GM19043 (cell line): Measurements from ENCODE around the gene LTA4H.

Experiments
- ATAC-seq: cut with Tn5 transposase; IDR thresholded peaks from one replicate; pipeline ENCODE4 v1.9.1; 2021; ENCODE audit warnings: low read depth; ENCODE audit not compliant: unreplicated experiment

Gene LTA4H

DNA sequence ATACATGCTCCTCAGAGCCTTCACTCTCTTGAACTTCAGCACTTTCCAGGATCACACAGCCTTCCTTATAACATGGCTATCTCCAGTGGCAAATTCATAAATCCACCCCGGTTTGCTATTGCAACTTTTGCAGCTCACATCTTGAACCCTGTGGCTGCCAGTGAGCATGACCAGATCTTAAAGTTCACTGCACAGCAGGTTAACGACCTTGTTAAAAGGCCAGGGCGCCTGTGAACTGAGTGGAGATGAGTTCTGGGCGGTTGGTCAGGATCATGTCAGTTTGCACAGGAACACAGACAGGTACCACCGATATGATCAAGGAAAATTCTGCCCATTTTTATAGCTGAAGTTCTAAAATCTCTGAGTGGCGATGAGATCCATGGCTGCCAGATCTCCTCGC lies 24.7 kb upstream of the LTA4H start:
- no peak for ATAC-seq

DNA sequence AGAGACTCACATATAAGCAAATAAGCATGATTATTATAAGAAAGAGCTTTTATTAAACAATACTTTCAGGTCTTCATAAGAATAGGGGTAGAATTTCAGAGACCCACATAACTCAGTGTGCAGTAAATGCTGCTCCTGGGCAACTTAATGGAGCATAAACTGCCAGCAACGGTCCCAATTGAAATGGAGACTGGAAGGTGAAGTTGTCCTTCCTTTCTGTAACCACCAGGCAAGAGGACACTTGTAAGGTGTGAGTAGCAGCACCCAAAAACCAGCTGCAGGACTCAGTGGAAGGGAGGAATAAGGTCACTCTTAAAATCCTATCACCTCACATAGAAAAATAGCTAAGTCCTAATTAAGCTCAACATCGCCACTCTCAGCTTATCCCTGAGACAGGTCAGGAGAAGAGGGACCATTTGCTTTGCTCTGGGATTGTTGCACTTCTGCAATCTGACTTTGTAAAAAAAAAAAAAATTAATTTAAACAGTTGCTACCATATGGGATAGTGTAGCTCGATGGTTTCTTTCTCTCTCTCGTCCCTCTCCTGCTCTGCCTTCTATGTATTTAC lies 22.7 kb upstream of the LTA4H start:
- no peak for ATAC-seq

DNA sequence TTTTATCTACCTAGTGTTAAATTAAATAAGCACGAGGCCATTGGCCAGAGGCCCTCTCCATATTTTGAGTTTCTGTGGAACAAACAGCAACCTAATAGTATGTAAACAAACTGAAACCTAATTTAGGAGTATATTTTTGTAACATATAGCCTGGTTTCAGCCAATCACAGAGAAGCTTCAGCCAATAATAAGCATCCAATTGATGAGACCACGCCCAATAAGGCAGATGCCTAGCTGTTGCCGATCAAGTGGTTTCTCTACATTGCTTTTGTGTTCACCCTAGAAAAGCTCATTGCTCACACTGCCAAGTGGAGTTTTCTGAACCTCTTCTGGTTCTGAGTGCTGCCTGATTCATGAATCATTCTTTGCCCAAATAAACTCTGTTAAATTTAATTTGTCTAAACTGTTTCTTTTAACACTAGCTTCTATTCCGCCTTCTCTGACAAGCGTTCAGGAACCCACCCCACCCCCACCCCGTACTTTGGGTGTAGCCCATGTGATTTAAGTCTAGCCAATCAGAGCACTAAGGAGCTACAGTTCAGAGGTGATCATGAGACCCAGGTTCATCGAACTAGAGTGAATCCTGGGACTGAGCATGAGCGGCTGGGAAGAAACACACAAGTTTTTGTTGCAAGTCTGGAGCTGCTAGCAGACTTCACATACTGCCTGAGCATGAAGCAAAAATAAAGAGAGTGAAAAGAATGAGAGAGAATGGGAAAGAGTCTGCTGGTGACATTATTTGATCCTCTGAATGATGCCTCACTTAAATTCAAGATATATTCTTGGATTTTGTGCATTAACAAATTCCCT lies 21.5 kb upstream of the LTA4H start:
- no peak for ATAC-seq

DNA sequence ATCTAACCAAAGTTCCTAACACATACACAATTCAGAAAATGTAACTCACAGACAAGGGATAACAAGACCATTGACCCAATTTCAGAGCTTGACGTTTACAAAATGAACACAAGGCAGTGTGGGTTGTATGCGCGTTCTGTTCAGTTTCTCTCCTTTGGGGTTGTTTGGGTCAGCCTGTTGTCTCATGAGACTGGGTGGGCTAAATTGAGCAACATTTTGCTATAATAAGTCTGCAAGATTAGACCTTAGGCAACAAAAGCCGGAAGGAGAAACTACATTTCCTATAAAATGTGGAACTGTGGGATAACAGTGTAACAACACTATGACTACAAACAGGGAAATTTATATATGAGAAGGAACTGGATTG lies 18.8 kb upstream of the LTA4H start:
- no peak for ATAC-seq

DNA sequence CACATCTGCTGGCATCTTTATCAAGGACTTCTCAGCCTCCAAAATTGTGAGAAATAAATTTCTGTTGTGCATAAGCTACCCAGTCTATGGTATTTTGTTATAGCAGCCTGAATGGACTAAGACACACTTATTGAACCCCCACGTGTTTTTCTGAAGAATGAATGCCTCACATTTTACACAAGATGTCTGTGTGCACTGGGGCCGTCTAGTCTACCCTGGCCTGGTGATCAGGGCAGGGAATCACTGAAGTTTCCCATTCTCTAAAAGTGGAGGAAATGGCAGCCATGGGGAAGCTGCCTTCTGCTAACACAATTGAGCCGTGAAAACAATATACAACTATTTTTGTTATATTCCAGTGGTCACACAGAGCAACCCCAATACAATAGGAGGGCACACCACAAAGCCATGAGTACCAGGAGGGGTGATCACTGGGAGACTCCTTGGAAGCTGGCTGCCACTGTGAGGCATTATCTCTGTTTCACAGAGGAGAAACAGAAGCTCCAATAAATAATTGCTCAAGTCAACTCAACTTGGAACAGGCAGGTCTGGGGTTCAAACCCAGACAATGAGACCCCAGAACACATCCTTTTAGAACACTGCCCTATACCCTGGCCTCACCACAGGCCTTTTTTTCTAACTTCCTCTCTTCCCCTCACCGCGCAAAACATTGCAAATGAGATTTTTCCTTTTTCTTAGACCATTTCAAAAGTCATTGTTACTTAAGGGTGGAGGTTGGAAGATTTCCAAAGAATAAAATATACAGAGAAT lies 18.3 kb upstream of the LTA4H start:
- ATAC-seq = no peak

DNA sequence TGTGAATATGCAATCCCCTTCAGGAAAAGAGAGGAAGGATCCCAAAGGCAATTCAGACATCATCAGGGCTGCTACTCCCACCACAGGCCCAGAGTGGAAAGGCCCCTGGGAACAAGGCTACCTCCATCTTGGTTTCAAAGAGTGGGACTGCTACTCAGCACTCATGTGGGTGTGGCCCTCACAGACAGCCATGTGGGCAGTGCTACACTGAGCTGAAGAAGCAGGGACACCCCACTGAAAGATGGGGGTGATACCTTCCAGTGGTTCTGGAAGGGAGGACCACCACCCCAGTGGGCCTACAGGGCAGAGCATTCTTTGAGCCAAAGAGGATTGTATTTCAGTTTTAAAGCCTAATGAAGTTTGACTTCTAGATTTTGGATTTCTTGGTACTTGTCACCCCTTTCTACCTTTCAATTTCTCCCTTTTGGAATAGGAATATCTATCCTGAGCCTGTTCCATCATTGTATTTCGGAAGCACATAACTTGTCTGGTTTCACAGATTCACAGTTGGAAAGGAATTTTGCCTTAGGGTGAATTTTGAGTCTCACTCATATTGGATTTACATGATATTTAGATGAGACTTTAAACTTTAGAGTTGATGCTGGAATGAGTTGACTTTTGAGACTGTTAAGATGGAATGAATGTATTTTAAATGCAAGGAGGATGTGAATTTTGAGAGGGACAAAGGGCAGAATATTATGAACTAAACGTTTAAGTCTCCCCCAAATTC lies 16.5 kb upstream of the LTA4H start:
- ATAC-seq = no peak

DNA sequence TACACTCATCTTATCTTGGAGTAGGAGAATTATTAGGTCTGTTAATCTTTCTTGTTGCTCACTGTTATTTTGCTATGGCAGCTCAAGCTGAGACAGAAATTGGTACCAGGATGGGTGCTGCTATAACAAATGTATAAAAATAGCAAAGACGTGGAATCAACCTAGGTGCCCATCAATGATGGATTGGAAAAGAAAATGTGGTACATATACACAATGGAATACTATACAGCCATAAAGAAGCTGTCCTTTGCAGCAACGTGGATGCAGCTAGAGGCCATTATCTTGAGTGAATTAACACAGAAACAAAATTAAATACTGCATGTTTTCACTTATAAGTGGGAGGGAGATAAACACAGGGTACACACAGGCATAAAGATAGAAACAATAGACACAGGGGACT lies 14.8 kb upstream of the LTA4H start:
- ATAC-seq = no peak

DNA sequence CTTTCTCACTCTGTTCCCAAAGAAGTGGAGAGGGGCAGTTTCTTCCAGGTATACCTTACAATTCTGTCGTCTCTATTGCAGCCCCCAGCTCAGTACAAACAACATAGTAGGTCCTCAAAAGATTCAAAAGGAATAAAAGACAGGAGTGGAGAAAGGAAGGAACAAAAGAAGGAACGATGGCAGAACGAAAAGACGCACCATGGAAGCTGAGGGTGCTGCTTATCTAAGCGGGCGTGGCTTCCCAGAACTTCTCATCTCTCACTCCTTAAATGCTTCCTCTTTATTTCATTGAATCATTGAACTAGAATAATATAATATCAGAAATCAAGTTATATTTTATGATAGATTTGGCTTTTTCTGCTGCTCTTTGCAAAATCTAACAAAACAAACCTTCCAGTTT lies 13.7 kb upstream of the LTA4H start:
- no peak for ATAC-seq

DNA sequence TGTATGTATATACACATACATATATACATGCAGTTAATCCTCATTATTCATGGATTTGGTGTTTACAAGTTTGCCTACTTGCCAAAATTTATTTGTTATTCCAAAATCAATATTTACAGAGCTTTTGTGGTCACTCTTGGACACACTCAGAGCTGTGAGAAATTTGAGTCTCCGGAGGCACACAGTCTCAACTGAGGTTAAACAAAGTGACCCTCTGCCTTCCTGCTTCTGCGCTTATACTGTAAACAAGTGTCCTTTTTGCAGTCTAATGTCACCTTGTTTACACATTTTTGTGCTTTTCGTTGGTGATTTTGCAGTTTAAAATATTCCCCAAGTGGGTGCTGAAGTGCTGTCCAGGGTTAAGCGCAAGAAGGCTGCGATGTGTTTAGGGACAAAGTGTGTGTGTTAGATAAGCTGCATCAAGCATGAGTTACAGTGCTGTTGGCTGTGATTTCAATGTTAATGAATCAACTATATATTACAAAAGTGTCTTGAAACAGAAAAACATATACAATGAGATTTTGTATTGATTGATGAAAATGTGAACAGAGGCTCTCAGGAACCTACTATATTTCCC lies 13.1 kb upstream of the LTA4H start:
- no peak for ATAC-seq

DNA sequence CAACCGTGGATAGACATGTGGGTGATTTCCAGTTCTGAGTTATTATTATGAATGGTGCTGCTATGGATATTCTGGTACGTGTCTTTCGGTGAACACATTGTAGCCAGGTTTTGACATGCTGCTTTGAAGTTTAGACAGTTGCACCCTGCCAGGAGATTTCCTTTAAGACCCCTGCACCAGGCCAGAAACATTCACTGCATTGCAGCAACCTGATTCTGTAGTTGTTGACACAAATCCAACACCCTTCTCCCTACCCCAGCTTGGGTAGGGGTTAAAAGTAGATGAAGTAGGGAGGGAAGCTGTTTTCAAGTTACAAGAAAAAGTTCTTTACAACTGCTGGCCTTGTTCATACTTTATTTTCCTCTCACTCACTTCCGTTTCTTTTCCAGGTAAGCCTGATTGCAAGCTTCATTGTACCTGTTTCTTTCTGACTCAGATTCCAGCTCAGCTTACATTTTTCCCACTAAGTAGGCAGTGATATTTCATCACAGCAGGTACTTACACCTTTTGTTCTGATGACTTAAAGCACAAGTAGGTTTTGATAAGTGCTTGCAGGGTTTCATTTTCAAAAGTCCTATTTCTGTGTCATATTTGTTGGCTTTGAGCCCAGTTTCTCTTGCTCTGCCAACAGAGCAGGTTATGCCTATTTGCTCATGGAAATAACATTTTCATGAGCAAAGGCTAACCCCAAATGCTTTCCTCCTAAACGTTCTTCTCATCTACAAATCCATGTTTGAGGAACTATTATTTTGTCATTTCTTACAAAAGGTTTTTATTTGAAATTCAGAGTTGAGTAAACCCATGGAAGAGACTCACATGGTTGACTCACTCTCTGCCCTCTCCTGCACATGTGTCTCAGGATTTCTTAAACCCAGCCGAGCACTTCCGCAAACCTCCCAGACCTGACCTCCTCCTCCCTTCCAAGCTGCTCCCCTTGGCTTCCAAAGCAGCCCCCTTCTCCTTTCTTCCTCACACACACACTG lies 12.1 kb upstream of the LTA4H start:
- ATAC-seq = peak; percentile 57

DNA sequence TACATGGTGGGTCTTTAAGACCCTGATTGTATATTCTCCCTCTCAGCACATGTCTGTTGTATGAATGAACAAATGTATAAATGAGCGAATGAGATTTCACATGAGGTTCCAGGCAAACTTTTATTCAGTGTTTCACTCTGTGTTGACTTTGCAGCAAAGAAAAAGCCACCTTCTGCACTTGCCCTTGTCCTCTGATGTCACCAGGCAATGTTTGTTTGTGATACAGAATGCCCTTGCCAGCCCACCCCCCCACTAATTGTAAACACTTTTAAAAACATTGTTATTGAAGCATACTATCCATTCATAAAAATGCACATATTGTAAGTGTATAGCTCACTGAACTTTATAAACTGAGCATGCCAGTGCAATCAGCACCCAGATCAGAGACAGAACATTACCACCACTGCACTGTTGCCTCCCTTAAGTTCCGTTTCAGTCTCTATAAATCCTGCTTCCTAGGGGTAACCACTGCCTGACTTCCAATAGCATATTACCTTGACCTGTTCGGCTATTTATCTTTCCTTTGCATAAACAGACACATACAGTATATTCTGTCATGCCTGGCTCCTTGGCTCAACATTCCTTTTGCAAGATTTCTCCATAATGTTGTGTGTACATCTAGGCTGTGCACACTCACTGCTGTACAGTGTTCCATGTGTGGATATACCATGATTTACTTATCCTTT lies 11.3 kb upstream of the LTA4H start:
- no peak for ATAC-seq

DNA sequence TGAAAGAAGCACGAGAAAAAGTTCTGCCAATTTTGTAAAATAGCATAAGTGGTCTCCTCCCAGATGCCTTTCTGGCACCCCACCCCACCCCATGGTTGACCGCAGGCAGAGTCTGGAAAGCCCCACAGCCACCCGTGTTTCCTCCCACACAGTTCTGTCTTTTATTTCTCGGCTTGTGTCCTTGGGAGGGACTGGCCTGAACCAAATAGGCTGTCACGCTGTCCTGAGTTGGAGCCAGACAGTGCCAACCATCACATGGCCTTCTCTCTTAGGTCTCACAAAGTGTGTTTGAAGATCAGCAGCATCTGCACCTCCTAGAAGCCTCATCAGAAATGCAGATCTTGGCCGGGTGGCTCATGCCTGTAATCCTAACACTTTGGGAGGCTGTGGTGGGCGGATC lies 10.2 kb upstream of the LTA4H start:
- ATAC-seq = no peak

DNA sequence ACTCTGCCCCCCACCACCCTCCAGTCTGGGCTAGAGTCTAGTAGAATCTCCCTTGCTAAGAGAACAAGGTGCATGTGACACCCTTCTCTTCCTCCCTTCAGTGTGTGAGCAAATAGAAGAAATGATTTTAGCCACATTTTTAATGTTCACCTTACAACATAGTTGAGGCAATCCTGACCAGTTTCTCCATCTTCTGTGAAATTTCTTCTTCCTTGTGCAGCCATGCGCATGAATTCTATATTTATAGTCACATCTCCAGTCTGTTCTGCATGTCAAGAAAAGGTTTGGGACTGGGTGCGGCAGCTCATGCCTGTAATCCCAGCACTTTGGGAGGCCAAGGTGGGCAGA lies 9.5 kb upstream of the LTA4H start:
- ATAC-seq = no peak

DNA sequence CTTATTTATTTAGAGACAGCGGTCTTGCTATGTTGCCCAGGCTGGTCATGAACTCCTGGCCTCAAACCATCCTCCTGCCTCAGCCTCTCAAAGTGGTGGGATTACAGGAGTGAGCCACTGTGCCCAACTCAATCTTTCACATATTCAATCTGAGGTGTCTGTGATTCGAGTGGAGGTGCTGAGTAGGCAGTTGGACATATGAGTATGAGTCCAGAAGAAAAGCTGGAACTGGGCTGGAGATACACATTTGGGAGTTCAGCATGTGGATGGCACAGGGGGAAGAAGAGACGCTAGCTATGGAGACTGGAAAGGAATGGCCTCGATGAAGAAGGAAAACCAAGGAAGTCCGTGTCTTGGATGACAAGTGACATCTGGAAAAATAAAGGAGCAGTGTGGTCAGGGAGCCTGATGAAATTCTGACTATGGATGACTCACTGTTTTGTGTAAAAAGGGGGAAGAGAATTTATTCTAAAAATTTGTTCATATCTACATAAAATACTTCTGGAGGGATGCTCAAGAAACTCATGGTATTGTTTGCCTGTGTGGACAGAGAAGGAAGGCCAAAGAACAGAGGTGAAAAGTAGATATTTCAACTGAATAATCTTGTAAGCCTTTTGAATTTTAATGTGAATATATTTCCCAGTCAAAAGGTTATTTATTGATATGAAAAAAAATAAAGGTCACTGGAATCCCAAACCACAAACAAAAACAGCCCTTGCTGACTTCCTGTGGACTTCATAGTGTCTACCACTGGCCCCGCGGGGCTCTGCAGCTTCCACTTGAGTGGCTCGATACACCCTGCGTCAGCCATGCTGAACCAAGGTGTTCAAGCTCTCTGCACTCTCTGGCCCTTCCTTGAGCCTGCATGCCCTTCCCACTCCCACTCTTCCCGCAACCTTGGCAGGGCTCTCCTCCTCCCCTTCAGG lies 8.9 kb upstream of the LTA4H start:
- ATAC-seq = no peak

DNA sequence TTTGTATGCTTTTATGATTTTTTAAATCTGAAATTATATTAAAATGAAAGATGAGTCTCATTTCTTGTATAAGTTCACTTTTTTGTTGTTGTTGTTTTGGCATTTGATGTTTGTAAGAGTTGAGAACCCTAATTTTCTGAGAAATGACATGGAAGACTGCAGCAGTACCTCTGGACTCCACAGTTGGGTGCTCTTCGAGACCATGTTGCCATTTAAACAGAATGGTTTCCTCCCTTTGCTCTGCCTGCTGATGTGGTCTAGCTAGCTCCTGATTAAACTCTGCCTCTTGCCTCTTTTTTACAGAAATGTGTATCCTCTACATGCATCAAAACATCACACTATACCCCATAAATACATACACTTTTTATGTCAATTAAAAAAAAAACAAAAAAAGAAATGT lies 5.8 kb upstream of the LTA4H start:
- no peak for ATAC-seq

DNA sequence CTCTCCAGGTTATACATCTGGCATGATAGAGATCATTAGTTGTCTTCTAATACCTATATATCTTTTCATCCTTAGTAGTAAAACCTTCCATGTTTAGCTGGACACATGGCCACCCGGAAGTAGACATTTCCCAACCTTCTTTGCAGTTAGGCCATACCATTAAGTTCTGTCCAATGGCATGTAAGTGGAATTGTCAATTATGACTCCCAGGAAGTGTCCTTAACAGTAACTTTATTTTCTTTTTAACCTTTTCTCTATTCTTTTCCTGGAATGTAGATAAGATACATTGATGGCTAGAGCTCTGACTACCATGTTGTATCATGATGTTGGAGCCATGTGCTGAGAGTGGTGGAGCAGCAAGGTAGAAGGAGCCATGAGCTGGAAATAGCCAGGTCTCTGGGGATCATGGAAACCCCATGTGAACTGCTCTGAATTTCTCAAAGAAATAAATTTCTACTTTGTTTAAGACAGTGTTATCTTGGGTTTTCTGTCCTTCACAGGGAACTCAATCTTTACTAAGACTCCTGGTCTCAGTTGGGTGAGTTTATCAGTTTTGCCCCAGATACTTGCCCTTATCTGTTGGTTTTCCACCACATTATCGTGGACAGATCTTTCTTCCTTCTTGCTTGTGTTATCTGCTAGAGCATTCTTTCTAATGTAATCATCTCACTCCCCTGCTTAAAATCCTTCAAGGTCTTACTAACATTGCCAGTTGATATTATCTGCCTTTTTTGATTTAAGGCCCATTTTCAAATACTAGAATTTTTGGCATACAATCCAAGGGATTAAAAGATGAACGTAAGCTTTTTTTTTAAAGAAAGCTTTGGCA lies 5.1 kb upstream of the LTA4H start:
- ATAC-seq = no peak

DNA sequence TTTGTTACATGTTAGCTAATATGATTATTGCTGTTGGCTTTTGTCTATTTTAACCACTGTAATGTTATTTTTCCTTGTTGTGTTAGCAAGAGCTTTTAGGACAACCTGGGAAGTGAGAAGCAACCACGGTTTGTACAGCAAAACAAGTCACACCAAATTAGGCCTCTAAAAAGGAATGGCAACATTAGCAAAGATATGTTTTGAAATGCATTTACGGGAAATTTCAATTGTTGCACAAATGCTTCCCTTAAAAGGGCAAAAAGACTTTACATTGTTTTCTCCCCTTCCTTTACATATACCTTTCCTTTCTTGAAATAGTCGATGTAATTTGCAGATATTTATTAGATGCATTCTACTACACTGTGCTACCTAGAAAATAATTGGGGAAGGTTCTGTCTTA lies 4.1 kb upstream of the LTA4H start:
- ATAC-seq = no peak
